ENCODE data around the gene MYPOP.

DNA sequence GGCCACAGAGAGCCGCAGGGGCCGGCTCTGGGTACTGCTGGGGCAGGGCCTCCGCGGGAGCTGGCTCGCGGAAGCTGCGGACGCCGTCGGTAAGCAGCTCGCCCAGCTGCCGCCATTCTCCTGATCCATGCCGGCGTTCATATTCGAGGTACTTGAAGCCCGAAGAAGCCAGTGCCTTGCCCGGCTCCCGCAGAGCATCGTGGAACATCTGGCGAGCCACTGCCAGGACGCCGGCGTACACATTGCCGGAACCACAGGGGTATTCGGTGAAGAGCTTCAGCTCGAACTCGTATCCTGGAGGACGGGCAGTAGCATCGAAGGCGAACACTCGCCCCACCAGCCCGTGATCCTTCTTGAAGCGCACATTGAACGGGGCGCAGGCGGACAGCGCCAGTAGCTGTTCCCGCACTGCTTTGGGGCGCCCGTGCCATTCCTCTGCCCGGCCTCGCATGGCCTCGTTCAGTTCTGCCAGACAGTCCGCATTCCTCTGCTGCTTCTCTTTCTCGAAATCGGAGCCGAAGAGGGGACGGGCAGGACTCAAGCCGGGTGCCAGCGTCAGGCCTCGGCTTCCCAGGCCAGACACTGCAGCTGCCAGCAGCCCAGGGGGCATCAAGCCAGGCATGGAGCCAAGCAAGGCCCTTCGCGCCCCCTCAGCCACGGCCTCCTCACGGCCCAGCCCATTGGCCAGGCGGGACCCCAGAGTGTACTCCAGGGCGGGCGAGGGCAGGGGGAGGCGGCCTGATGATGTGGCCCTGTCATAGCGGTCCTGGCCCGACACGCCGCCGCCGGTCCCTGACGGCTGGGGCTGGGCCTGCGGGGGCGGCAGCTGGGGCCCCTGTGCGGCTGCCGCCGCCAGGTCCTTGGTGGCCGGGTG lies 17.5 kb downstream of the MYPOP start:
- TF ChIP-seq TAF1 (IDR thresholded peaks at IDR 0.05; ENCODE audit: borderline replicate concordance, low read depth, low read length): no peak
- TF ChIP-seq, protein P1, sequence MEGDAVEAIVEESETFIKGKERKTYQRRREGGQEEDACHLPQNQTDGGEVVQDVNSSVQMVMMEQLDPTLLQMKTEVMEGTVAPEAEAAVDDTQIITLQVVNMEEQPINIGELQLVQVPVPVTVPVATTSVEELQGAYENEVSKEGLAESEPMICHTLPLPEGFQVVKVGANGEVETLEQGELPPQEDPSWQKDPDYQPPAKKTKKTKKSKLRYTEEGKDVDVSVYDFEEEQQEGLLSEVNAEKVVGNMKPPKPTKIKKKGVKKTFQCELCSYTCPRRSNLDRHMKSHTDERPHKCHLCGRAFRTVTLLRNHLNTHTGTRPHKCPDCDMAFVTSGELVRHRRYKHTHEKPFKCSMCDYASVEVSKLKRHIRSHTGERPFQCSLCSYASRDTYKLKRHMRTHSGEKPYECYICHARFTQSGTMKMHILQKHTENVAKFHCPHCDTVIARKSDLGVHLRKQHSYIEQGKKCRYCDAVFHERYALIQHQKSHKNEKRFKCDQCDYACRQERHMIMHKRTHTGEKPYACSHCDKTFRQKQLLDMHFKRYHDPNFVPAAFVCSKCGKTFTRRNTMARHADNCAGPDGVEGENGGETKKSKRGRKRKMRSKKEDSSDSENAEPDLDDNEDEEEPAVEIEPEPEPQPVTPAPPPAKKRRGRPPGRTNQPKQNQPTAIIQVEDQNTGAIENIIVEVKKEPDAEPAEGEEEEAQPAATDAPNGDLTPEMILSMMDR (IDR thresholded peaks at IDR 0.05 in 2 of 3, conservative IDR thresholded peaks at IDR 0.05 in 1 of 3; ENCODE audit: control insufficient read depth in 2 of 3, extremely low read depth in 1 of 3, insufficient read depth in 1 of 3, low read depth in 3 of 3, low read length in 3 of 3): no peak
- no peak for TF ChIP-seq POLR2A (IDR thresholded peaks at IDR 0.05; ENCODE audit: low read depth, low read length)
- TF ChIP-seq HDGF (IDR thresholded peaks at IDR 0.05): no peak
- TF ChIP-seq, protein P2, sequence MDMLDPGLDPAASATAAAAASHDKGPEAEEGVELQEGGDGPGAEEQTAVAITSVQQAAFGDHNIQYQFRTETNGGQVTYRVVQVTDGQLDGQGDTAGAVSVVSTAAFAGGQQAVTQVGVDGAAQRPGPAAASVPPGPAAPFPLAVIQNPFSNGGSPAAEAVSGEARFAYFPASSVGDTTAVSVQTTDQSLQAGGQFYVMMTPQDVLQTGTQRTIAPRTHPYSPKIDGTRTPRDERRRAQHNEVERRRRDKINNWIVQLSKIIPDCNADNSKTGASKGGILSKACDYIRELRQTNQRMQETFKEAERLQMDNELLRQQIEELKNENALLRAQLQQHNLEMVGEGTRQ (IDR thresholded peaks at IDR 0.05; ENCODE audit: borderline replicate concordance, low read depth, low read length): no peak
- TF ChIP-seq CEBPB (IDR thresholded peaks at IDR 0.05; ENCODE audit: borderline replicate concordance in 1 of 2, low read depth in 2 of 2, low read length in 2 of 2): no peak
- TF ChIP-seq KDM1A (IDR thresholded peaks at IDR 0.05; ENCODE audit: borderline replicate concordance): no peak
- TF ChIP-seq, protein P3, sequence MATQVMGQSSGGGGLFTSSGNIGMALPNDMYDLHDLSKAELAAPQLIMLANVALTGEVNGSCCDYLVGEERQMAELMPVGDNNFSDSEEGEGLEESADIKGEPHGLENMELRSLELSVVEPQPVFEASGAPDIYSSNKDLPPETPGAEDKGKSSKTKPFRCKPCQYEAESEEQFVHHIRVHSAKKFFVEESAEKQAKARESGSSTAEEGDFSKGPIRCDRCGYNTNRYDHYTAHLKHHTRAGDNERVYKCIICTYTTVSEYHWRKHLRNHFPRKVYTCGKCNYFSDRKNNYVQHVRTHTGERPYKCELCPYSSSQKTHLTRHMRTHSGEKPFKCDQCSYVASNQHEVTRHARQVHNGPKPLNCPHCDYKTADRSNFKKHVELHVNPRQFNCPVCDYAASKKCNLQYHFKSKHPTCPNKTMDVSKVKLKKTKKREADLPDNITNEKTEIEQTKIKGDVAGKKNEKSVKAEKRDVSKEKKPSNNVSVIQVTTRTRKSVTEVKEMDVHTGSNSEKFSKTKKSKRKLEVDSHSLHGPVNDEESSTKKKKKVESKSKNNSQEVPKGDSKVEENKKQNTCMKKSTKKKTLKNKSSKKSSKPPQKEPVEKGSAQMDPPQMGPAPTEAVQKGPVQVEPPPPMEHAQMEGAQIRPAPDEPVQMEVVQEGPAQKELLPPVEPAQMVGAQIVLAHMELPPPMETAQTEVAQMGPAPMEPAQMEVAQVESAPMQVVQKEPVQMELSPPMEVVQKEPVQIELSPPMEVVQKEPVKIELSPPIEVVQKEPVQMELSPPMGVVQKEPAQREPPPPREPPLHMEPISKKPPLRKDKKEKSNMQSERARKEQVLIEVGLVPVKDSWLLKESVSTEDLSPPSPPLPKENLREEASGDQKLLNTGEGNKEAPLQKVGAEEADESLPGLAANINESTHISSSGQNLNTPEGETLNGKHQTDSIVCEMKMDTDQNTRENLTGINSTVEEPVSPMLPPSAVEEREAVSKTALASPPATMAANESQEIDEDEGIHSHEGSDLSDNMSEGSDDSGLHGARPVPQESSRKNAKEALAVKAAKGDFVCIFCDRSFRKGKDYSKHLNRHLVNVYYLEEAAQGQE (IDR thresholded peaks at IDR 0.05; ENCODE audit: low read depth, low read length): no peak
- no peak for TF ChIP-seq SPI1 (IDR thresholded peaks at IDR 0.05; ENCODE audit: borderline replicate concordance, insufficient read depth, low read depth, low read length)
- no peak for TF ChIP-seq NBN (IDR thresholded peaks at IDR 0.05)
- TF ChIP-seq NFYB (IDR thresholded peaks at IDR 0.05; ENCODE audit: insufficient read depth, low read depth, low read length): no peak
- no peak for TF ChIP-seq CBFB (IDR thresholded peaks at IDR 0.05; ENCODE audit: low read depth)
- TF ChIP-seq CHD4 (IDR thresholded peaks at IDR 0.05): no peak
- no peak for TF ChIP-seq SIN3A (IDR thresholded peaks at IDR 0.05; ENCODE audit: low read depth, low read length)

All from GM12878 (cell line).